Upper lobe of left lung (tissue), 6 donors: ENCODE measurements around the gene TNRC6B. TPM values are rescaled to one million over a fixed set of nuclear protein-coding genes. Genes with fewer than 3 reads are reported as not detected.
A peak's percentile ranks its signal among the peaks of the same experiment; 100 is the strongest.

Source experiments
- ATAC-seq, 2 donors: fragments of 200-7000 bp; cut with Tn5 transposase; one replicate each; pipeline ENCODE4 v1.9.1; 2022; ENCODE audit warnings: mild to moderate bottlenecking in 2 of 2, moderate library complexity in 2 of 2; ENCODE audit not compliant: low FRiP score in 2 of 2
- DNase-seq, 2 donors: peaks; one replicate each; pipeline ENCODE4 v3.0.0-alpha.2; 2019 to 2020
- H3K27ac ChIP-seq, 4 donors: fragments of 200-600 bp; sonication (generic); one replicate each; pipeline ENCODE4 v1.5.1; 2016 to 2019
- H3K27me3 ChIP-seq, 4 donors: fragments of 200-600 bp; sonication (generic); one replicate each; pipeline ENCODE4 v1.5.1; 2017 to 2019
- H3K36me3 ChIP-seq, 4 donors: fragments of 200-600 bp; sonication (generic); one replicate each; pipeline ENCODE4 v1.5.1; 2016 to 2019
- H3K4me1 ChIP-seq, 4 donors: fragments of 200-600 bp; sonication (generic); one replicate each; pipeline ENCODE4 v1.5.1; 2018 to 2019
- H3K4me3 ChIP-seq, 4 donors: fragments of 200-600 bp; sonication (generic); one replicate each; pipeline ENCODE4 v1.5.1; 2017 to 2019; ENCODE audit warnings: mild to moderate bottlenecking in 2 of 4, moderate library complexity in 1 of 4
- H3K9me3 ChIP-seq, 4 donors: fragments of 200-600 bp; sonication (generic); one replicate each; pipeline ENCODE4 v1.5.1; 2018 to 2019
- EP300 ChIP-seq, 4 donors: sonication (generic); formaldehyde crosslinking; IDR thresholded peaks; one replicate each; pipeline ENCODE4 v1.5.1; 2017; ENCODE audit warnings: antibody characterized with exemption in 4 of 4, control low read depth in 2 of 4
- POLR2A ChIP-seq, 4 donors: fragments of 450-650 bp; IDR thresholded peaks; one replicate each; pipeline ENCODE4 v1.5.1; 2016 to 2017; ENCODE audit warnings: antibody characterized with exemption in 4 of 4, mild to moderate bottlenecking in 2 of 4
- POLR2AphosphoS5 ChIP-seq, 2 donors: sonication (generic); formaldehyde crosslinking; IDR thresholded peaks; one replicate each; pipeline ENCODE4 v1.5.1; 2017; ENCODE audit warnings: antibody characterized with exemption in 2 of 2
- WGBS, 2 donors: methylation state at CpG; one replicate each; pipeline ENCODE4 v1.1.5; 2017 to 2018; 5-methylcytosine and 5-hydroxymethylcytosine counted together
- total RNA-seq, 6 donors: library from RNA; depleted of rRNA in 4 of 6; stranded (reverse); fragments of >200 nt in 4 of 6; gene quantifications; one replicate each; pipeline versions ENCODE4 v1.1.0 to v1.2.1, GENCODE V29; 2016 to 2021
- TF ChIP-seq, protein P1 (sequence below), 6 experiments: fragments of 450-650 bp in 4 of 6; fragments of 200-600 bp in 2 of 6; sonication (generic) in 2 of 6; IDR thresholded peaks; one replicate each; pipeline ENCODE4 v1.5.1; 2016 to 2019; ENCODE audit warnings: antibody characterized with exemption in 6 of 6
- donor health status: DM: no; HTN: no; CAD: no; lungs with moderate emphysema.
- donor health status: DM: no; HTN: yes; CAD: no; lungs with severe emphysema.

The TNRC6B gene
- total RNA-seq, 6 donors from 2014 or later: 18.1 to 106 (median 60.3) TPM

- Histone ChIP-seq H3K36me3 (peaks cover 0 to 29% (median 18%) of the 10 kb centered on the region in 4 donors), H3K4me1 (peaks cover 17 to 31% (median 18%) of the 10 kb centered on the region in 4 donors), H3K27me3 (no peaks in the 10 kb centered on the region), H3K27ac (peak within 1 kb of the TSS; percentile 78 to 94 (median 84)), H3K9me3 (no peaks in the 10 kb centered on the region), H3K4me3 (peak within 1 kb of the TSS; percentile 34 to 87 (median 64))
- 0% methylated on average over 12 to 65 of the region's 65 CpGs for WGBS, 2 donors
- TF ChIP-seq POLR2AphosphoS5 (IDR thresholded peaks at IDR 0.05): peak; percentile 90 to 94
- TF ChIP-seq, protein P1, sequence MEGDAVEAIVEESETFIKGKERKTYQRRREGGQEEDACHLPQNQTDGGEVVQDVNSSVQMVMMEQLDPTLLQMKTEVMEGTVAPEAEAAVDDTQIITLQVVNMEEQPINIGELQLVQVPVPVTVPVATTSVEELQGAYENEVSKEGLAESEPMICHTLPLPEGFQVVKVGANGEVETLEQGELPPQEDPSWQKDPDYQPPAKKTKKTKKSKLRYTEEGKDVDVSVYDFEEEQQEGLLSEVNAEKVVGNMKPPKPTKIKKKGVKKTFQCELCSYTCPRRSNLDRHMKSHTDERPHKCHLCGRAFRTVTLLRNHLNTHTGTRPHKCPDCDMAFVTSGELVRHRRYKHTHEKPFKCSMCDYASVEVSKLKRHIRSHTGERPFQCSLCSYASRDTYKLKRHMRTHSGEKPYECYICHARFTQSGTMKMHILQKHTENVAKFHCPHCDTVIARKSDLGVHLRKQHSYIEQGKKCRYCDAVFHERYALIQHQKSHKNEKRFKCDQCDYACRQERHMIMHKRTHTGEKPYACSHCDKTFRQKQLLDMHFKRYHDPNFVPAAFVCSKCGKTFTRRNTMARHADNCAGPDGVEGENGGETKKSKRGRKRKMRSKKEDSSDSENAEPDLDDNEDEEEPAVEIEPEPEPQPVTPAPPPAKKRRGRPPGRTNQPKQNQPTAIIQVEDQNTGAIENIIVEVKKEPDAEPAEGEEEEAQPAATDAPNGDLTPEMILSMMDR (IDR thresholded peaks at IDR 0.05): peak in 4 of 6 experiments; percentile 17 to 40 (median 22)
- TF ChIP-seq EP300 (IDR thresholded peaks at IDR 0.05): no peak
- TF ChIP-seq POLR2A (IDR thresholded peaks at IDR 0.05): peak in 3 of 4 donors; percentile 70 to 92 (median 75)
- ATAC-seq: peak; percentile 98 to 99
- DNase-seq: peak; percentile 91 to 96
Measured at GRCh38 chr22:40346185-40347118, 168.7 kb downstream of the TNRC6B start, which contains the start of gene ADSL. Gene ADSL (plus strand): TSS chr22:40346500. CDS start chr22:40346559, 59 bp downstream.

DNA sequence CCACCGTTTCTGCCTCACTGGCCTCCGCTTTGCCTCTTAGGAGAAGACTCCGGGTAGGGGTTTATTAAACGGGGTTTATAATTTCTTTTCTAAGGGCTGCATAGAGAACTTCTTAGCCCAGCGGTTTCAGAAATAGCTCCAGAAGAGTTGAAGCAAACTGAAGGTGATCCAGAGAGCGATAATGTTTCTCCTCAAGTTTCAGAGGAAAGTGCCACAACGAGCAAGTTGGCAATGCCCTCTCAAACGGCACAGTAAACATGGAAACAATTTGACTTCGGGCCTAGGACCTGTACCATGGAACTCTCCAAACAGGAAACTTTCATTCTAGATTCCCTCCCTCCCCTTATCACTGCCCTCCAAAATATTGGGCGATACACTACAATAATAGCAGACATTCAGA is 169.6 kb downstream of the TNRC6B start:
- Histone ChIP-seq H3K27me3 (no peaks in the 10 kb centered on the region), H3K4me1 (peaks cover 17 to 31% (median 18%) of the 10 kb centered on the region in 4 donors), H3K9me3 (no peaks in the 10 kb centered on the region), H3K4me3 (peak overlapping the region; percentile 34 to 87 (median 64)), H3K36me3 (peaks cover 0 to 38% (median 23%) of the 10 kb centered on the region in 4 donors), H3K27ac (peak overlapping the region; percentile 78 to 94 (median 84))
- 21% methylated on average over 10 of the region's 10 CpGs for WGBS, 2 donors
- no peak for ATAC-seq
- DNase-seq: no peak
- TF ChIP-seq EP300 (IDR thresholded peaks at IDR 0.05) (no peak), POLR2A (IDR thresholded peaks at IDR 0.05) (no peak)

DNA sequence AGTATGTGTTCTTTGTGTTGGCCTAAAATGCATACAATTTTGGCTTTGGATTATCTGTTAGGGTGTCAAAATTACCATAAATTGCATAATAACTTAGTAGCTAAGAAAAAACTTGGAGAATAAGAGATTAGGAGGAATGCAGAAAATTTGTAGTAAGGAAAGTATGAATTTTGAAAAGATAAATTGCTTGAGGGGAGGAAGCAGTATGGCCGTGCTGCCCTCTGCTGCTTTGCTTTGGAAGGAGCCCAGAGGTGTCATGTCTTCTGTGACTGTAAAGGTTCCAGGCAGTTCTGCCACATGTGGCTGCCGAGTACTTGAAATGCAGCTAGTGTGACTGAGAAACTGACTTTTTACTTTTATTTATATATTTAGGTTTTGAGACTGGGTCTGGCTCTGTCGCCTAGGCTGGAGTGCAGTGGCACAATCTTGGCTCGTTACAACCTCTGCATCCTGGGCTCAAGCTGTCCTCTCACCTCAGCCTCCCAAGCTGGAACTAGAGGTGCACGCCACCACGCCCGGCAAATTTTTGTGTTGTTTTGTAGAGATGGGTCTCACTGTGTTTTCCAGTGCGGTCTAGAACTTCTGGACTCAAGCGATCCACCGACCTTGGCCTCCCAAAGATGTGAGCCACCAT is 170.4 kb downstream of the TNRC6B start:
- 70 to 75% methylated on average over 10 of the region's 10 CpGs for WGBS, 2 donors
- peak in 1 of 2 donors; percentile 47 for DNase-seq
- Histone ChIP-seq H3K4me1 (peaks cover 17 to 31% (median 18%) of the 10 kb centered on the region in 4 donors), H3K9me3 (no peaks in the 10 kb centered on the region), H3K27me3 (no peaks in the 10 kb centered on the region), H3K27ac (peak overlapping the region in 1 of 4 donors; percentile 78), H3K36me3 (peaks cover 0 to 46% (median 27%) of the 10 kb centered on the region in 4 donors), H3K4me3 (peak overlapping the region in 1 of 4 donors; percentile 73)
- TF ChIP-seq POLR2A (IDR thresholded peaks at IDR 0.05) (no peak), EP300 (IDR thresholded peaks at IDR 0.05) (no peak), POLR2AphosphoS5 (IDR thresholded peaks at IDR 0.05) (no peak)
- TF ChIP-seq, protein P1 (IDR thresholded peaks at IDR 0.05): peak in 5 of 6 experiments; percentile 41 to 59 (median 48)
- ATAC-seq: no peak

GRCh38 chr22:40352763-40353162 is 175.0 kb downstream of the TNRC6B start:
- Histone ChIP-seq H3K27me3 (no peaks in the 10 kb centered on the region), H3K36me3 (peaks cover 0 to 89% (median 54%) of the 10 kb centered on the region in 4 donors), H3K27ac (no peak overlapping the region), H3K4me3 (no peak overlapping the region), H3K9me3 (no peaks in the 10 kb centered on the region), H3K4me1 (peaks cover 3 to 9% (median 8%) of the 10 kb centered on the region in 4 donors)
- DNase-seq: no peak
- WGBS, 2 donors: 65 to 75% methylated on average over 3 of the region's 3 CpGs
- TF ChIP-seq POLR2AphosphoS5 (IDR thresholded peaks at IDR 0.05) (no peak), POLR2A (IDR thresholded peaks at IDR 0.05) (no peak)
- no peak for ATAC-seq

GRCh38 chr22:40361100-40361499 is 183.4 kb downstream of the TNRC6B start:
- H3K4me1 ChIP-seq: no peaks in the 10 kb centered on the region
- H3K27me3 ChIP-seq: no peaks in the 10 kb centered on the region
- no peak for DNase-seq
- no peaks in the 10 kb centered on the region for H3K9me3 ChIP-seq
- WGBS, 2 donors: 98 to 100% methylated on average over 5 of the region's 5 CpGs
- ATAC-seq: no peak
- H3K27ac ChIP-seq: no peak overlapping the region
- H3K36me3 ChIP-seq: peaks cover 40 to 98% (median 86%) of the 10 kb centered on the region in 4 donors
- no peak overlapping the region for H3K4me3 ChIP-seq
- no peak for TF ChIP-seq EP300 (IDR thresholded peaks at IDR 0.05)
- TF ChIP-seq, protein P1 (IDR thresholded peaks at IDR 0.05): no peak
- TF ChIP-seq POLR2A (IDR thresholded peaks at IDR 0.05): no peak
- no peak for TF ChIP-seq POLR2AphosphoS5 (IDR thresholded peaks at IDR 0.05)
